Mammary epithelial cell (primary cell): ENCODE results near the gene LCN1.

ENCODE experiments used
- EZH2 ChIP-seq: IDR thresholded peaks from 2 replicates; pipeline ENCODE4 v1.6.1; 2012; ENCODE audit warnings: low read length, inconsistent platforms, borderline replicate concordance
- TF ChIP-seq, protein P1 (sequence below), 2 donors: IDR thresholded peaks in 1 of 2; conservative IDR thresholded peaks in 1 of 2; 2 replicates each; pipeline ENCODE4 v1.5.1; 2011 to 2012; ENCODE audit warnings: inconsistent platforms in 2 of 2, low read length in 2 of 2, mild to moderate bottlenecking in 2 of 2, control low read depth in 1 of 2, low read depth in 1 of 2; ENCODE audit not compliant: insufficient read depth in 1 of 2; ENCODE audit errors: extremely low read depth in 1 of 2

DNA sequence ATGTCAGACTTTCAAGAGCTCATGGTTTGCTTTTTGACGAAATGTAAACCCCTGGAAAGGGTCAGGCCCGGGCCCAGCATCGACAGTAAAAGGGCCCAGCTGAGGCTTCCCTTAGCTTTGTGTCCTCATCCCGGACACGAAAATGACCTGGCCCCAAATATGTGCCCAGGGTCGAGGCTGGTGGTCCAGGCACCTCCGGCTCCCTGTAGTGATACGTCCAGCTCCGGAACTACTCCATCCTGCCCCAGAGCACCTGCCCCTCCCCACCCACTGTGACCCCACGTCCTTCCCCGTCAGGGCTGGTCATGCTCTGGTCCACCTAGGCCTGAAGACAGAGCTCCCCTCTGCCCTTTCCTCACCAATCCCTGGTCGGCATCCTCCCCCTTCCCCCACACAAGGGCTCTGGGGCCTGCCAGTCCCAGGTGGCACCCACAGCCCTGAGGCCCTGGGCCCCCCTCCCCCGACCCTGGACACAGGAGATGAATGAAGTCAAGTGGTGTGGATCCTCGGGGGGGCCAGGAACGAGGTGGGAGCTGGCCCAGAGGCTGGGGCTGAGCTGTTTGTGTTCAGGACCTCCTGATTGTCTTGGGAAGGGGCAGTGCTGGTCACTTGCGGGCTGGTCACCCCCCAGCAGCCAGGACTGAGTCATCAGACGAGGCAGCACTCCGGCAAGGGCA lies 30.9 kb downstream of the LCN1 start:
- TF ChIP-seq, protein P1, sequence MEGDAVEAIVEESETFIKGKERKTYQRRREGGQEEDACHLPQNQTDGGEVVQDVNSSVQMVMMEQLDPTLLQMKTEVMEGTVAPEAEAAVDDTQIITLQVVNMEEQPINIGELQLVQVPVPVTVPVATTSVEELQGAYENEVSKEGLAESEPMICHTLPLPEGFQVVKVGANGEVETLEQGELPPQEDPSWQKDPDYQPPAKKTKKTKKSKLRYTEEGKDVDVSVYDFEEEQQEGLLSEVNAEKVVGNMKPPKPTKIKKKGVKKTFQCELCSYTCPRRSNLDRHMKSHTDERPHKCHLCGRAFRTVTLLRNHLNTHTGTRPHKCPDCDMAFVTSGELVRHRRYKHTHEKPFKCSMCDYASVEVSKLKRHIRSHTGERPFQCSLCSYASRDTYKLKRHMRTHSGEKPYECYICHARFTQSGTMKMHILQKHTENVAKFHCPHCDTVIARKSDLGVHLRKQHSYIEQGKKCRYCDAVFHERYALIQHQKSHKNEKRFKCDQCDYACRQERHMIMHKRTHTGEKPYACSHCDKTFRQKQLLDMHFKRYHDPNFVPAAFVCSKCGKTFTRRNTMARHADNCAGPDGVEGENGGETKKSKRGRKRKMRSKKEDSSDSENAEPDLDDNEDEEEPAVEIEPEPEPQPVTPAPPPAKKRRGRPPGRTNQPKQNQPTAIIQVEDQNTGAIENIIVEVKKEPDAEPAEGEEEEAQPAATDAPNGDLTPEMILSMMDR (conservative IDR thresholded peaks at IDR 0.05 in 1 of 2, IDR thresholded peaks at IDR 0.05 in 1 of 2; ENCODE audit: extremely low read depth in 1 of 2, insufficient read depth in 1 of 2, low read depth in 1 of 2, low read length in 2 of 2): no peak
- TF ChIP-seq EZH2: no peak
